ENCODE data around the gene BMP7.

DNA sequence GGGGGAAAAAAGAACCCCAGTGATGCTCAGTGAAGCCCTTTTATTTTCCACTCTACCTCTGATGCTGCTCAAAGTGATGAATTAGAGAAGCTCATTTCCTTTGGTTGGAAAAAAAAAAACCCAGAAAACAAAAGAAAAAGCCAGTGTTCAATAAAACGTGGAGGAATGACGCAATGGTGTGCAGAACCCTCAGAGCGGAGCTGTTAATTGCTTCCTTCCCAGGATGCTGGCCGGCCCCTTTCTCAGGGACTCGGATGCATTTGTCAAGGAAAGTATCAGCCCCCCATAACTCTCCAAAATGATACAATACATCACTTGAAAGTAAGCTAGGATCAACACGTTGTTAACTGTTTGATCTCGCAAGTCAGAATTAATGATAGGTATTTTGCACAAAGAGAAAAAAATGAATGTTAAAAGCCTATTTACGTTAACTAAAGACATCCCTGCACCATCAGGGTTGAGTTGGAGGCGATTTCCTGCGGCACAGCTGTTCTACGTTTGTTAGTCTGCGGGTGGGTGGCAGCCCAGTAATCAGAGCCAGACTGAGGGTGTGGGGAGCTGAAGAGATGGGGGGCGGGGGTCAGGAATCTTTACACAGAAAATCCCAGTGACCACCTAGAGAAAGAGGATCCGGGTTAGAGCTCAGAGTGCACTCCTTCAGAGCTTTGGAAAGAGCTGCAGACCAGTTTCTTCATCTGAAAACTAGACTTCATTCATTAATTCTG is 132.4 kb downstream of the BMP7 start:
- TF ChIP-seq SNAI2 (CRISPR knock-in tag; IDR thresholded peaks at IDR 0.05) (no peak), CREB5 (CRISPR knock-in tag; IDR thresholded peaks at IDR 0.05; ENCODE audit: low read depth) (no peak), TCF4 (CRISPR knock-in tag; IDR thresholded peaks at IDR 0.05; ENCODE audit: borderline replicate concordance) (no peak), OSR1 (CRISPR knock-in tag; IDR thresholded peaks at IDR 0.05) (no peak), TSHZ2 (CRISPR knock-in tag; IDR thresholded peaks at IDR 0.05) (no peak), ZC3H10 (CRISPR knock-in tag; IDR thresholded peaks at IDR 0.05) (no peak), PATZ1 (CRISPR knock-in tag; IDR thresholded peaks at IDR 0.05; ENCODE audit: borderline replicate concordance) (no peak), RARB (CRISPR knock-in tag; IDR thresholded peaks at IDR 0.05) (no peak), TOX (CRISPR knock-in tag; IDR thresholded peaks at IDR 0.05; ENCODE audit: borderline replicate concordance) (no peak)
- TF ChIP-seq, protein P1, sequence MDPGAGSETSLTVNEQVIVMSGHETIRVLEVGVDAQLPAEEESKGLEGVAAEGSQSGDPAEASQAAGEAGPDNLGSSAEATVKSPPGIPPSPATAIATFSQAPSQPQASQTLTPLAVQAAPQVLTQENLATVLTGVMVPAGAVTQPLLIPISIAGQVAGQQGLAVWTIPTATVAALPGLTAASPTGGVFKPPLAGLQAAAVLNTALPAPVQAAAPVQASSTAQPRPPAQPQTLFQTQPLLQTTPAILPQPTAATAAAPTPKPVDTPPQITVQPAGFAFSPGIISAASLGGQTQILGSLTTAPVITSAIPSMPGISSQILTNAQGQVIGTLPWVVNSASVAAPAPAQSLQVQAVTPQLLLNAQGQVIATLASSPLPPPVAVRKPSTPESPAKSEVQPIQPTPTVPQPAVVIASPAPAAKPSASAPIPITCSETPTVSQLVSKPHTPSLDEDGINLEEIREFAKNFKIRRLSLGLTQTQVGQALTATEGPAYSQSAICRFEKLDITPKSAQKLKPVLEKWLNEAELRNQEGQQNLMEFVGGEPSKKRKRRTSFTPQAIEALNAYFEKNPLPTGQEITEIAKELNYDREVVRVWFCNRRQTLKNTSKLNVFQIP (CRISPR knock-in tag; IDR thresholded peaks at IDR 0.05; ENCODE audit: borderline replicate concordance, low read depth), result no peak
